Sigmoid colon (tissue), 7 donors: ENCODE data around the gene RBM33. TPM values are rescaled to one million over a fixed set of nuclear protein-coding genes. Genes with fewer than 3 reads are reported as not detected.

Source experiments
- DNase-seq: peaks from one replicate; pipeline ENCODE4 v3.0.0-alpha.2; 2019
- H3K27ac ChIP-seq, 4 donors: fragments of 200-600 bp; sonication (generic); one replicate each; pipeline ENCODE4 v1.5.1; 2016 to 2019; ENCODE audit warnings: mild to moderate bottlenecking in 1 of 4
- H3K27me3 ChIP-seq, 3 donors: fragments of 200-600 bp; sonication (generic); one replicate each; pipeline ENCODE4 v1.5.1; 2019; ENCODE audit warnings: mild to moderate bottlenecking in 1 of 3
- H3K36me3 ChIP-seq, 4 donors: fragments of 200-600 bp; sonication (generic); one replicate each; pipeline ENCODE4 v1.5.1; 2016 to 2019
- H3K4me1 ChIP-seq, 4 donors: fragments of 200-600 bp; sonication (generic); one replicate each; pipeline ENCODE4 v1.5.1; 2017 to 2019
- H3K4me3 ChIP-seq, 4 donors: fragments of 200-600 bp; sonication (generic); one replicate each; pipeline ENCODE4 v1.5.1; 2017 to 2019; ENCODE audit warnings: mild to moderate bottlenecking in 2 of 4, moderate library complexity in 1 of 4
- H3K9me3 ChIP-seq, 4 donors: fragments of 200-600 bp in 3 of 4; sonication (generic) in 3 of 4; one replicate each; pipeline versions ENCODE4 v1.5.1 to v1.6.1; 2013 to 2019
- CTCF ChIP-seq, 4 experiments: fragments of 450-650 bp in 3 of 4; fragments of 200-600 bp in 1 of 4; IDR thresholded peaks; one replicate each; pipeline ENCODE4 v1.5.1; 2016 to 2019; ENCODE audit warnings: antibody characterized with exemption in 4 of 4, mild to moderate bottlenecking in 3 of 4, moderate library complexity in 2 of 4
- EP300 ChIP-seq, 4 donors: sonication (generic); formaldehyde crosslinking; IDR thresholded peaks; one replicate each; pipeline ENCODE4 v1.6.1; 2017; ENCODE audit warnings: antibody characterized with exemption in 4 of 4
- POLR2A ChIP-seq, 2 donors: fragments of 450-650 bp; IDR thresholded peaks; one replicate each; pipeline ENCODE4 v1.6.1; 2016; ENCODE audit warnings: antibody characterized with exemption in 2 of 2, mild to moderate bottlenecking in 2 of 2, moderate library complexity in 2 of 2
- POLR2AphosphoS5 ChIP-seq, 4 donors: sonication (generic); formaldehyde crosslinking; IDR thresholded peaks; one replicate each; pipeline ENCODE4 v1.6.1; 2017; ENCODE audit warnings: antibody characterized with exemption in 4 of 4
- WGBS, 2 donors: extraction: QIAGEN DNeasy Blood & Tissue Kit; methylation state at CpG; one replicate each; pipeline ENCODE4 v1.1.7; 2013; 5-methylcytosine and 5-hydroxymethylcytosine counted together
- intact Hi-C: fragments of 100-400 bp; cut with DNase I; formaldehyde crosslinking; loops from one replicate; pipeline ENCODE4 v1.15.1; 2023
- polyA plus RNA-seq, 3 donors: library from polyadenylated mRNA; stranded (reverse); fragments of 200-250 nt; gene quantifications; one replicate each; pipeline ENCODE4 v1.2.3, GENCODE V29; 2013
- total RNA-seq, 4 donors: library from RNA; depleted of rRNA; stranded (reverse); fragments of >200 nt; gene quantifications; one replicate each; pipeline ENCODE4 v1.1.0, GENCODE V29; 2016
- donor health status: healthy with polysubstance abuse.
- donor health status: Bipolar disorder and iron deficiency.
- donor health status: healthy.

The RBM33 gene
- total and polyA plus RNA-seq, 7 donors: 3.6 to 60.4 (median 30.8) TPM

- H3K36me3 ChIP-seq: peaks cover 4 to 53% (median 24%) of the 10 kb centered on the region in 4 donors
- 92 to 95% methylated on average over 4 of the region's 4 CpGs for WGBS, 2 donors
- H3K4me1 ChIP-seq: peaks cover 0 to 5% (median 0%) of the 10 kb centered on the region in 4 donors
- no peak overlapping the region for H3K27ac ChIP-seq
- intact Hi-C loops: no loop called here
- H3K9me3 ChIP-seq: no peaks in the 10 kb centered on the region
- no peak overlapping the region for H3K4me3 ChIP-seq
- no peak for TF ChIP-seq EP300 (IDR thresholded peaks at IDR 0.05)
- TF ChIP-seq CTCF (IDR thresholded peaks at IDR 0.05): no peak
- TF ChIP-seq POLR2AphosphoS5 (IDR thresholded peaks at IDR 0.05): no peak
- no peak for TF ChIP-seq POLR2A (IDR thresholded peaks at IDR 0.05)
- no peak for DNase-seq
- H3K27me3 ChIP-seq: no peaks in the 10 kb centered on the region
These were observed 93.1 kb downstream of the RBM33 start for GRCh38 chr7:155737590-155737989.

GRCh38 chr7:155738104-155738503, 93.6 kb downstream of the RBM33 start:
- Histone ChIP-seq H3K36me3 (peaks cover 4 to 58% (median 25%) of the 10 kb centered on the region in 4 donors), H3K4me1 (peaks cover 0 to 5% (median 0%) of the 10 kb centered on the region in 4 donors), H3K27ac (no peak overlapping the region), H3K9me3 (no peaks in the 10 kb centered on the region), H3K27me3 (no peaks in the 10 kb centered on the region), H3K4me3 (no peak overlapping the region)
- intact Hi-C loops: loop anchor here (2.0 kb wide), 1 partner anchor 139 kb away; no protein-coding TSS in a partner anchor
- DNase-seq: peak; percentile 36
- WGBS, 2 donors: 90 to 92% methylated on average over 10 of the region's 10 CpGs
- no peak for TF ChIP-seq POLR2AphosphoS5 (IDR thresholded peaks at IDR 0.05)
- TF ChIP-seq CTCF (IDR thresholded peaks at IDR 0.05): no peak

- H3K4me3 ChIP-seq: no peak overlapping the region
- 65 to 70% methylated on average over 13 of the region's 13 CpGs for WGBS, 2 donors
- intact Hi-C loops: loop anchor here (2.0 kb wide), 1 partner anchor 140 kb away; no protein-coding TSS in a partner anchor
- H3K36me3 ChIP-seq: peaks cover 4 to 66% (median 25%) of the 10 kb centered on the region in 4 donors
- H3K4me1 ChIP-seq: peaks cover 0 to 2% (median 0%) of the 10 kb centered on the region in 4 donors
- no peaks in the 10 kb centered on the region for H3K9me3 ChIP-seq
- H3K27ac ChIP-seq: no peak overlapping the region
- H3K27me3 ChIP-seq: no peaks in the 10 kb centered on the region
- peak; percentile 77 for DNase-seq
- TF ChIP-seq POLR2A (IDR thresholded peaks at IDR 0.05) (no peak), EP300 (IDR thresholded peaks at IDR 0.05) (no peak), CTCF (IDR thresholded peaks at IDR 0.05) (peak in 3 of 4 experiments; percentile 30 to 47 (median 36)), POLR2AphosphoS5 (IDR thresholded peaks at IDR 0.05) (no peak)
These were observed 94.4 kb downstream of the RBM33 start for GRCh38 chr7:155738652-155739537.

- intact Hi-C loops: loop anchor here (2.0 kb wide), 1 partner anchor 141 kb away; no protein-coding TSS in a partner anchor
- Histone ChIP-seq H3K27ac (no peak overlapping the region), H3K27me3 (no peaks in the 10 kb centered on the region), H3K9me3 (no peaks in the 10 kb centered on the region), H3K4me1 (no peaks in the 10 kb centered on the region), H3K4me3 (no peak overlapping the region), H3K36me3 (peaks cover 4 to 72% (median 27%) of the 10 kb centered on the region in 4 donors)
- no peak for TF ChIP-seq POLR2A (IDR thresholded peaks at IDR 0.05)
- TF ChIP-seq POLR2AphosphoS5 (IDR thresholded peaks at IDR 0.05): no peak
- no peak for TF ChIP-seq EP300 (IDR thresholded peaks at IDR 0.05)
- TF ChIP-seq CTCF (IDR thresholded peaks at IDR 0.05): no peak
- DNase-seq: peak; percentile 58
- 82 to 90% methylated on average over 19 of the region's 19 CpGs for WGBS, 2 donors
These were observed 95.2 kb downstream of the RBM33 start for GRCh38 chr7:155739538-155740143.
